ENCODE measurements around the gene TM4SF1.

GRCh38 chr3:149398296-149398695, 20.8 kb upstream of the TM4SF1 start:
- TF ChIP-seq CTCF (IDR thresholded peaks at IDR 0.05) (no peak), POLR2A (IDR thresholded peaks at IDR 0.05) (no peak), EP300 (IDR thresholded peaks at IDR 0.05) (no peak), POLR2AphosphoS5 (IDR thresholded peaks at IDR 0.05) (no peak)
